GM12878 (cell line): ENCODE data around the gene BTG4.

Experiments
- CBX5 ChIP-seq: sonication (generic); IDR thresholded peaks from 2 replicates; pipeline ENCODE4 v1.6.1; 2016; ENCODE audit warnings: low read depth, moderate library complexity, mild to moderate bottlenecking, inconsistent platforms
- MXI1 ChIP-seq: fragments of 150-350 bp; IDR thresholded peaks from 2 replicates; pipeline ENCODE4 v1.6.1; 2011; ENCODE audit warnings: low read depth, mild to moderate bottlenecking, inconsistent platforms, low read length, improper control_type of control experiment
- RCOR1 ChIP-seq: conservative IDR thresholded peaks from 2 replicates; pipeline ENCODE4 v1.6.1; 2012; ENCODE audit warnings: low read depth, low read length, improper control_type of control experiment
- TF ChIP-seq, protein P1 (sequence below), 3 experiments: IDR thresholded peaks in 2 of 3; conservative IDR thresholded peaks in 1 of 3; 2 replicates each; pipeline ENCODE4 v1.5.1; 2011; ENCODE audit warnings: low read depth in 3 of 3, low read length in 3 of 3, mild to moderate bottlenecking in 3 of 3, control low read depth in 2 of 3, moderate library complexity in 2 of 3, inconsistent platforms in 1 of 3, mixed read lengths in 1 of 3; ENCODE audit not compliant: control insufficient read depth in 2 of 3, insufficient read depth in 1 of 3; ENCODE audit errors: extremely low read depth in 1 of 3

DNA sequence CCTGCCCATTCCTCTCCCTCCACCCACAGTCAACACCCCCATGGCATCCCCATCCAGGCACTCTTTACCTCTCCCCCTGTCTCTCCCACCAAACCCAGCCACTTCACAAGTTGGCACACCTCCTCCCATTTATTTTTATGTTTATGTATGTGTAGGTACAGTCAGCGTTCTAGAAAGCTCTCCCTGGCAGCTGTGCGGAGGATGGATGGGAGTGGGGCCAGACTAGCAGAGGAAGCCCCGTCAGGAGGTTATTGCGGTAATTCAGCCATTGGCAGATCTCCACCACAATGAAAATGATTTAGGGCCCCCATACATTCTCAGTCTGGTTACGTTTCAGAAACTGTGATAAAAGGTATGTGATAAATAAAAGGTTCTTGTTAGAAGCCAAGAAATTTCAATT lies 51.3 kb downstream of the BTG4 start:
- no peak for TF ChIP-seq CBX5
- TF ChIP-seq MXI1, result no peak
- TF ChIP-seq, protein P1, sequence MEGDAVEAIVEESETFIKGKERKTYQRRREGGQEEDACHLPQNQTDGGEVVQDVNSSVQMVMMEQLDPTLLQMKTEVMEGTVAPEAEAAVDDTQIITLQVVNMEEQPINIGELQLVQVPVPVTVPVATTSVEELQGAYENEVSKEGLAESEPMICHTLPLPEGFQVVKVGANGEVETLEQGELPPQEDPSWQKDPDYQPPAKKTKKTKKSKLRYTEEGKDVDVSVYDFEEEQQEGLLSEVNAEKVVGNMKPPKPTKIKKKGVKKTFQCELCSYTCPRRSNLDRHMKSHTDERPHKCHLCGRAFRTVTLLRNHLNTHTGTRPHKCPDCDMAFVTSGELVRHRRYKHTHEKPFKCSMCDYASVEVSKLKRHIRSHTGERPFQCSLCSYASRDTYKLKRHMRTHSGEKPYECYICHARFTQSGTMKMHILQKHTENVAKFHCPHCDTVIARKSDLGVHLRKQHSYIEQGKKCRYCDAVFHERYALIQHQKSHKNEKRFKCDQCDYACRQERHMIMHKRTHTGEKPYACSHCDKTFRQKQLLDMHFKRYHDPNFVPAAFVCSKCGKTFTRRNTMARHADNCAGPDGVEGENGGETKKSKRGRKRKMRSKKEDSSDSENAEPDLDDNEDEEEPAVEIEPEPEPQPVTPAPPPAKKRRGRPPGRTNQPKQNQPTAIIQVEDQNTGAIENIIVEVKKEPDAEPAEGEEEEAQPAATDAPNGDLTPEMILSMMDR (IDR thresholded peaks at IDR 0.05 in 2 of 3, conservative IDR thresholded peaks at IDR 0.05 in 1 of 3; ENCODE audit: control insufficient read depth in 2 of 3, extremely low read depth in 1 of 3, insufficient read depth in 1 of 3, low read depth in 3 of 3, low read length in 3 of 3), result no peak
- TF ChIP-seq RCOR1, result no peak
